A549 (cell line): ENCODE results near the gene FXR2.

Source experiments
- CTCF ChIP-seq: fragments of >200 bp; sonication (Bioruptor Twin); formaldehyde crosslinking; IDR thresholded peaks from 3 replicates; pipeline ENCODE4 v1.5.1; 2016
- EP300 ChIP-seq, 2 experiments: fragments of >200 bp; sonication (Bioruptor Twin); formaldehyde crosslinking; IDR thresholded peaks; 2 replicates in 1 of 2; 3 replicates in 1 of 2; pipeline ENCODE4 v1.6.1; 2016 to 2017
- POLR2A ChIP-seq: IDR thresholded peaks from 2 replicates; pipeline ENCODE4 v1.6.1; 2012; ENCODE audit warnings: mild to moderate bottlenecking, low read length
- RAD21 ChIP-seq, 2 experiments: fragments of >200 bp in 1 of 2; sonication (Bioruptor Twin) in 1 of 2; formaldehyde crosslinking in 1 of 2; IDR thresholded peaks in 1 of 2; conservative IDR thresholded peaks in 1 of 2; 2 replicates in 1 of 2; 3 replicates in 1 of 2; pipeline ENCODE4 v1.6.1; 2012 to 2018; ENCODE audit warnings: inconsistent platforms in 1 of 2
- REST ChIP-seq: fragments of 200-600 bp; sonication (generic); IDR thresholded peaks from 2 replicates; pipeline ENCODE4 v1.6.1; 2016; ENCODE audit warnings: antibody characterized with exemption, mild to moderate bottlenecking, moderate library complexity
- USF2 ChIP-seq: fragments of 450-650 bp; IDR thresholded peaks from 2 replicates; pipeline ENCODE4 v1.6.1; 2014; ENCODE audit warnings: antibody characterized with exemption

- TF ChIP-seq EP300 (IDR thresholded peaks at IDR 0.05) (peak in 1 of 2 experiments; percentile 36; a peak in 1 of 5 replicates), CTCF (no peak), USF2 (peak; percentile 41; the same call in 1 of the 2 replicates), POLR2A (no peak), RAD21 (conservative IDR thresholded peaks at IDR 0.05 in 1 of 2, IDR thresholded peaks at IDR 0.05 in 1 of 2) (no peak), REST (peak; percentile 6; the same call in 1 of the 2 replicates)
These were observed 41.2 kb downstream of the FXR2 start for GRCh38 chr17:7573324-7574080.
